GM23338 (cell line): ENCODE results near the gene GALNT6. TPM values are rescaled to one million over a fixed set of nuclear protein-coding genes. Genes with fewer than 3 reads are reported as not detected.

Experiments used
- ATAC-seq: fragments of 200-7000 bp; cut with Tn5 transposase; 3 replicates; pipeline ENCODE4 v1.9.1; 2020
- DNase-seq: peaks from one replicate; pipeline ENCODE4 v3.0.0-alpha.2; 2015; ENCODE audit warnings: low spot score
- H2AFZ ChIP-seq: fragments of 200-600 bp; sonication (generic); 2 replicates; pipeline ENCODE4 v1.8.0; 2016; ENCODE audit warnings: antibody characterized with exemption, mild to moderate bottlenecking, moderate library complexity
- H3F3A ChIP-seq: fragments of 200-600 bp; sonication (generic); replicated peaks from 2 replicates; pipeline ENCODE4 v1.8.0; 2017; ENCODE audit warnings: antibody characterized with exemption, mixed run types, low read depth
- H3K27ac ChIP-seq: fragments of 200-600 bp; sonication (generic); 2 replicates; pipeline ENCODE4 v1.6.1; 2016; ENCODE audit warnings: low read depth
- H3K27me3 ChIP-seq: fragments of 200-600 bp; sonication (generic); 2 replicates; pipeline ENCODE4 v1.8.0; 2016; ENCODE audit warnings: mild to moderate bottlenecking, mixed run types, moderate library complexity; ENCODE audit not compliant: insufficient read depth
- H3K36me3 ChIP-seq: fragments of 200-600 bp; sonication (generic); 2 replicates; pipeline ENCODE4 v1.8.0; 2016; ENCODE audit warnings: mild to moderate bottlenecking; ENCODE audit not compliant: insufficient read depth
- H3K4me1 ChIP-seq: fragments of 200-600 bp; sonication (generic); 2 replicates; pipeline ENCODE4 v1.8.0; 2016; ENCODE audit warnings: mild to moderate bottlenecking, moderate library complexity; ENCODE audit not compliant: insufficient read depth
- H3K4me2 ChIP-seq: fragments of 200-600 bp; sonication (generic); 2 replicates; pipeline ENCODE4 v1.7.1; 2017; ENCODE audit warnings: mixed run types
- H3K4me3 ChIP-seq: fragments of 200-600 bp; sonication (generic); 2 replicates; pipeline ENCODE4 v1.6.1; 2016; ENCODE audit warnings: mixed run types
- H3K79me2 ChIP-seq: fragments of 200-600 bp; sonication (generic); replicated peaks from 2 replicates; pipeline ENCODE4 v1.8.0; 2017; ENCODE audit warnings: mild to moderate bottlenecking; ENCODE audit not compliant: insufficient read depth
- H3K9me2 ChIP-seq: fragments of 200-600 bp; sonication (generic); 2 replicates; pipeline ENCODE4 v1.8.0; 2017; ENCODE audit not compliant: insufficient read depth
- H4K20me1 ChIP-seq: fragments of 200-600 bp; sonication (generic); replicated peaks from 2 replicates; pipeline ENCODE4 v1.8.0; 2017; ENCODE audit warnings: mild to moderate bottlenecking; ENCODE audit not compliant: insufficient read depth
- H3K27ac Mint-ChIP-seq: 2 replicates; pipeline ENCODE4 v1.8.0; 2020; ENCODE audit warnings: inconsistent platforms, mild to moderate bottlenecking, moderate library complexity, mixed read lengths
- H3K27me3 Mint-ChIP-seq: 3 replicates; pipeline ENCODE4 v1.8.0; 2022; ENCODE audit warnings: low read depth, mild to moderate bottlenecking, moderate library complexity, mixed read lengths, inconsistent platforms; ENCODE audit not compliant: insufficient read depth, poor library complexity
- H3K36me3 Mint-ChIP-seq: 3 replicates; pipeline ENCODE4 v1.8.0; 2021; ENCODE audit warnings: low read depth, mild to moderate bottlenecking, inconsistent platforms, moderate library complexity, mixed read lengths
- H3K4me1 Mint-ChIP-seq: 3 replicates; pipeline ENCODE4 v1.8.0; 2020; ENCODE audit warnings: mild to moderate bottlenecking, inconsistent platforms, mixed read lengths
- H3K4me3 Mint-ChIP-seq: 3 replicates; pipeline ENCODE4 v1.8.0; 2021; ENCODE audit warnings: moderate library complexity, mild to moderate bottlenecking, inconsistent platforms, mixed read lengths
- H3K9me3 Mint-ChIP-seq: 3 replicates; pipeline ENCODE4 v1.8.0; 2020; ENCODE audit warnings: moderate library complexity, mild to moderate bottlenecking, inconsistent platforms, mixed read lengths
- CREB1 ChIP-seq: fragments of 250-450 bp; sonication (Bioruptor Pico); IDR thresholded peaks from 2 replicates; pipeline ENCODE4 v1.5.0; 2020; ENCODE audit warnings: low read depth, mild to moderate bottlenecking, moderate library complexity
- EZH2 ChIP-seq: fragments of 200-600 bp; sonication (generic); IDR thresholded peaks from one replicate; pipeline ENCODE4 v1.8.0; 2017; ENCODE audit warnings: antibody characterized with exemption, mild to moderate bottlenecking, low read depth; ENCODE audit not compliant: unreplicated experiment
- EZH2phosphoT487 ChIP-seq: fragments of 200-600 bp; sonication (generic); IDR thresholded peaks from one replicate; pipeline ENCODE4 v1.8.1; 2018; ENCODE audit warnings: antibody characterized with exemption; ENCODE audit not compliant: unreplicated experiment
- JUNB ChIP-seq: IDR thresholded peaks from one replicate; pipeline ENCODE4 v1.6.1; 2016; ENCODE audit warnings: antibody characterized with exemption; ENCODE audit not compliant: unreplicated experiment
- POLR2AphosphoS5 ChIP-seq: IDR thresholded peaks from 2 replicates; pipeline ENCODE4 v1.6.1; 2016; ENCODE audit warnings: antibody characterized with exemption, low read depth
- STAT1 ChIP-seq: IDR thresholded peaks from one replicate; pipeline ENCODE4 v1.6.1; 2016; ENCODE audit warnings: antibody characterized with exemption; ENCODE audit not compliant: unreplicated experiment
- ZNF114 ChIP-seq: fragments of 250-450 bp; sonication (Bioruptor Pico); IDR thresholded peaks from 2 replicates; pipeline ENCODE4 v1.5.0; 2020; ENCODE audit warnings: mild to moderate bottlenecking, moderate library complexity
- ZNF331 ChIP-seq: fragments of 250-450 bp; sonication (Bioruptor Pico); IDR thresholded peaks from 2 replicates; pipeline ENCODE4 v1.5.0; 2020; ENCODE audit warnings: low read depth, mild to moderate bottlenecking, moderate library complexity
- polyA plus RNA-seq: library from polyadenylated mRNA; unstranded; fragments of >200 nt; fragmentation: Nextera tagmentation; extraction: Ambion mirVana; gene quantifications from 2 replicates; pipeline ENCODE4 v1.2.1, GENCODE V29; 2016
- total RNA-seq: library from RNA; depleted of rRNA; stranded (reverse); fragments of >200 nt; shearing (Covaris generic); gene quantifications from 2 replicates; pipeline ENCODE4 v1.2.3, GENCODE V29; 2014
- TF ChIP-seq, protein P1 (sequence below): fragments of 250-450 bp; sonication (Bioruptor Pico); IDR thresholded peaks from 2 replicates; pipeline ENCODE4 v1.5.0; 2020; ENCODE audit warnings: mild to moderate bottlenecking, moderate library complexity
- TF ChIP-seq, protein P2 (sequence below): IDR thresholded peaks from 2 replicates; pipeline ENCODE4 v1.6.1; 2016; ENCODE audit warnings: antibody characterized with exemption

Gene GALNT6
- total and polyA plus RNA-seq, 2 experiments from 2014 or later, result 8.1 to 18.6 TPM

DNA sequence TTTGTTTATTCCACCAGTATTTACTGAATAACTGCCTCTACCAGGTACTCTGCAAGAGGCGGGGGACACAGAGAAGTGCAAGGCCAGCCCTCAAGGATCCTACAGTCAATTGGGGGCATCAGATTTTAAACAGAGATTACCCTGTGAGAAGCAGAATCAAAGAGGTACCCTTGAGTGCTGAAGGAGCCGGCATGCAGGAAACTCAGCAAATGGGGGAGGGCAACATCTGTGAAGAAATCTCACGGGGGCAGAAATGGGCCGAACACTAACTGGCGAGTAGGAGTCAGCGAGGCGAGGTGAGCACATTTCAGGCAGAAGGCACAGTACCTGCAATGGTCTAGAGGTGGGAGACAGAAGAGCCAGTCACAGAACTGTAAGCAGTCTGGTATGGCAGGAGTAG lies 9.0 kb downstream of the GALNT6 start:
- Mint-ChIP-seq H3K4me3 (no peak overlapping the region; the same call in 2 of the 3 replicates), H3K4me1 (peaks cover 38% of the 10 kb centered on the region), H3K36me3 (peaks cover 23% of the 10 kb centered on the region), H3K9me3 (no peaks in the 10 kb centered on the region), H3K27ac (peak overlapping the region; percentile 26), H3K27me3 (peaks cover 6% of the 10 kb centered on the region)
- TF ChIP-seq, protein P1, sequence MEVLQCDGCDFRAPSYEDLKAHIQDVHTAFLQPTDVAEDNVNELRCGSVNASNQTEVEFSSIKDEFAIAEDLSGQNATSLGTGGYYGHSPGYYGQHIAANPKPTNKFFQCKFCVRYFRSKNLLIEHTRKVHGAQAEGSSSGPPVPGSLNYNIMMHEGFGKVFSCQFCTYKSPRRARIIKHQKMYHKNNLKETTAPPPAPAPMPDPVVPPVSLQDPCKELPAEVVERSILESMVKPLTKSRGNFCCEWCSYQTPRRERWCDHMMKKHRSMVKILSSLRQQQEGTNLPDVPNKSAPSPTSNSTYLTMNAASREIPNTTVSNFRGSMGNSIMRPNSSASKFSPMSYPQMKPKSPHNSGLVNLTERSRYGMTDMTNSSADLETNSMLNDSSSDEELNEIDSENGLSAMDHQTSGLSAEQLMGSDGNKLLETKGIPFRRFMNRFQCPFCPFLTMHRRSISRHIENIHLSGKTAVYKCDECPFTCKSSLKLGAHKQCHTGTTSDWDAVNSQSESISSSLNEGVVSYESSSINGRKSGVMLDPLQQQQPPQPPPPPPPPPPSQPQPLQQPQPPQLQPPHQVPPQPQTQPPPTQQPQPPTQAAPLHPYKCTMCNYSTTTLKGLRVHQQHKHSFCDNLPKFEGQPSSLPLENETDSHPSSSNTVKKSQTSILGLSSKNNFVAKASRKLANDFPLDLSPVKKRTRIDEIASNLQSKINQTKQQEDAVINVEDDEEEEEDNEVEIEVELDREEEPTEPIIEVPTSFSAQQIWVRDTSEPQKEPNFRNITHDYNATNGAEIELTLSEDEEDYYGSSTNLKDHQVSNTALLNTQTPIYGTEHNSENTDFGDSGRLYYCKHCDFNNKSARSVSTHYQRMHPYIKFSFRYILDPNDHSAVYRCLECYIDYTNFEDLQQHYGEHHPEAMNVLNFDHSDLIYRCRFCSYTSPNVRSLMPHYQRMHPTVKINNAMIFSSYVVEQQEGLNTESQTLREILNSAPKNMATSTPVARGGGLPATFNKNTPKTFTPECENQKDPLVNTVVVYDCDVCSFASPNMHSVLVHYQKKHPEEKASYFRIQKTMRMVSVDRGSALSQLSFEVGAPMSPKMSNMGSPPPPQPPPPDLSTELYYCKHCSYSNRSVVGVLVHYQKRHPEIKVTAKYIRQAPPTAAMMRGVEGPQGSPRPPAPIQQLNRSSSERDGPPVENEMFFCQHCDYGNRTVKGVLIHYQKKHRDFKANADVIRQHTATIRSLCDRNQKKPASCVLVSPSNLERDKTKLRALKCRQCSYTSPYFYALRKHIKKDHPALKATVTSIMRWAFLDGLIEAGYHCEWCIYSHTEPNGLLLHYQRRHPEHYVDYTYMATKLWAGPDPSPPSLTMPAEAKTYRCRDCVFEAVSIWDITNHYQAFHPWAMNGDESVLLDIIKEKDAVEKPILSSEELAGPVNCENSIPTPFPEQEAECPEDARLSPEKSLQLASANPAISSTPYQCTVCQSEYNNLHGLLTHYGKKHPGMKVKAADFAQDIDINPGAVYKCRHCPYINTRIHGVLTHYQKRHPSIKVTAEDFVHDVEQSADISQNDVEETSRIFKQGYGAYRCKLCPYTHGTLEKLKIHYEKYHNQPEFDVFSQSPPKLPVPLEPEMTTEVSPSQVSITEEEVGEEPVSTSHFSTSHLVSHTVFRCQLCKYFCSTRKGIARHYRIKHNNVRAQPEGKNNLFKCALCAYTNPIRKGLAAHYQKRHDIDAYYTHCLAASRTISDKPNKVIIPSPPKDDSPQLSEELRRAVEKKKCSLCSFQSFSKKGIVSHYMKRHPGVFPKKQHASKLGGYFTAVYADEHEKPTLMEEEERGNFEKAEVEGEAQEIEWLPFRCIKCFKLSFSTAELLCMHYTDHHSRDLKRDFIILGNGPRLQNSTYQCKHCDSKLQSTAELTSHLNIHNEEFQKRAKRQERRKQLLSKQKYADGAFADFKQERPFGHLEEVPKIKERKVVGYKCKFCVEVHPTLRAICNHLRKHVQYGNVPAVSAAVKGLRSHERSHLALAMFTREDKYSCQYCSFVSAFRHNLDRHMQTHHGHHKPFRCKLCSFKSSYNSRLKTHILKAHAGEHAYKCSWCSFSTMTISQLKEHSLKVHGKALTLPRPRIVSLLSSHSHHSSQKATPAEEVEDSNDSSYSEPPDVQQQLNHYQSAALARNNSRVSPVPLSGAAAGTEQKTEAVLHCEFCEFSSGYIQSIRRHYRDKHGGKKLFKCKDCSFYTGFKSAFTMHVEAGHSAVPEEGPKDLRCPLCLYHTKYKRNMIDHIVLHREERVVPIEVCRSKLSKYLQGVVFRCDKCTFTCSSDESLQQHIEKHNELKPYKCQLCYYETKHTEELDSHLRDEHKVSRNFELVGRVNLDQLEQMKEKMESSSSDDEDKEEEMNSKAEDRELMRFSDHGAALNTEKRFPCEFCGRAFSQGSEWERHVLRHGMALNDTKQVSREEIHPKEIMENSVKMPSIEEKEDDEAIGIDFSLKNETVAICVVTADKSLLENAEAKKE (CRISPR knock-in tag), result no peak
- TF ChIP-seq EZH2phosphoT487, result no peak
- TF ChIP-seq POLR2AphosphoS5, result no peak
- no peak for TF ChIP-seq CREB1 (CRISPR knock-in tag)
- TF ChIP-seq ZNF331 (CRISPR knock-in tag), result no peak
- no peak for TF ChIP-seq ZNF114
- no peak for TF ChIP-seq EZH2
- TF ChIP-seq STAT1, result no peak
- no peak for TF ChIP-seq JUNB
- TF ChIP-seq, protein P2, sequence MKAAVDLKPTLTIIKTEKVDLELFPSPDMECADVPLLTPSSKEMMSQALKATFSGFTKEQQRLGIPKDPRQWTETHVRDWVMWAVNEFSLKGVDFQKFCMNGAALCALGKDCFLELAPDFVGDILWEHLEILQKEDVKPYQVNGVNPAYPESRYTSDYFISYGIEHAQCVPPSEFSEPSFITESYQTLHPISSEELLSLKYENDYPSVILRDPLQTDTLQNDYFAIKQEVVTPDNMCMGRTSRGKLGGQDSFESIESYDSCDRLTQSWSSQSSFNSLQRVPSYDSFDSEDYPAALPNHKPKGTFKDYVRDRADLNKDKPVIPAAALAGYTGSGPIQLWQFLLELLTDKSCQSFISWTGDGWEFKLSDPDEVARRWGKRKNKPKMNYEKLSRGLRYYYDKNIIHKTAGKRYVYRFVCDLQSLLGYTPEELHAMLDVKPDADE, result no peak
- H2AFZ ChIP-seq, result no peak overlapping the region
- H3K4me2 ChIP-seq, result 0 out of 2 replicates have a peak overlapping the region, but pooled peaks have one; percentile 46
- peaks cover 28% of the 10 kb centered on the region for H3K4me1 ChIP-seq
- no peak overlapping the region for H3K4me3 ChIP-seq
- H3K9me2 ChIP-seq, result no peaks in the 10 kb centered on the region
- DNase-seq, result no peak
- ATAC-seq, result no peak
- no peaks in the 10 kb centered on the region for H4K20me1 ChIP-seq
- no peaks in the 10 kb centered on the region for H3K27me3 ChIP-seq
- no peaks in the 10 kb centered on the region; the same call in 1 of the 2 replicates for H3K79me2 ChIP-seq
- no peak overlapping the region for H3K27ac ChIP-seq
- no peaks in the 10 kb centered on the region for H3F3A ChIP-seq
- H3K36me3 ChIP-seq, result no peaks in the 10 kb centered on the region
